Suprapubic skin (tissue), 4 donors: ENCODE measurements around the gene CTDSP2. TPM values are rescaled to one million over a fixed set of nuclear protein-coding genes. Genes with fewer than 3 reads are reported as not detected.

Experiments used
- DNase-seq, 2 donors: peaks; one replicate each; pipeline ENCODE4 v3.0.0-alpha.2; 2019; ENCODE audit warnings: low spot score in 2 of 2
- H3K27ac ChIP-seq: fragments of 200-600 bp; sonication (generic); one replicate; pipeline ENCODE4 v1.5.1; 2019
- H3K27me3 ChIP-seq: fragments of 200-600 bp; sonication (generic); one replicate; pipeline ENCODE4 v1.5.1; 2019
- H3K36me3 ChIP-seq: fragments of 200-600 bp; sonication (generic); one replicate; pipeline ENCODE4 v1.5.1; 2019
- H3K4me1 ChIP-seq: fragments of 200-600 bp; sonication (generic); one replicate; pipeline ENCODE4 v1.5.1; 2019
- H3K4me3 ChIP-seq: fragments of 200-600 bp; sonication (generic); one replicate; pipeline ENCODE4 v1.5.1; 2019; ENCODE audit warnings: mild to moderate bottlenecking
- H3K9me3 ChIP-seq: fragments of 200-600 bp; sonication (generic); one replicate; pipeline ENCODE4 v1.5.1; 2019
- EP300 ChIP-seq: sonication (generic); formaldehyde crosslinking; IDR thresholded peaks from one replicate; pipeline ENCODE4 v1.6.1; 2017; ENCODE audit warnings: antibody characterized with exemption
- POLR2A ChIP-seq, 2 donors: fragments of 450-650 bp; IDR thresholded peaks; one replicate each; pipeline ENCODE4 v1.6.1; 2017; ENCODE audit warnings: antibody characterized with exemption in 2 of 2, mild to moderate bottlenecking in 2 of 2, moderate library complexity in 2 of 2
- POLR2AphosphoS5 ChIP-seq, 3 donors: sonication (generic); formaldehyde crosslinking; IDR thresholded peaks; one replicate each; pipeline ENCODE4 v1.6.1; 2017; ENCODE audit warnings: antibody characterized with exemption in 3 of 3
- WGBS: methylation state at CpG from one replicate; pipeline ENCODE4 v1.1.5; 2018; 5-methylcytosine and 5-hydroxymethylcytosine counted together
- total RNA-seq, 4 donors: library from RNA; depleted of rRNA; stranded (reverse); fragments of >200 nt; gene quantifications; one replicate each; pipeline ENCODE4 v1.1.0, GENCODE V29; 2016
- TF ChIP-seq, protein P1 (sequence below), 2 donors: fragments of 200-600 bp in 1 of 2; fragments of 450-650 bp in 1 of 2; sonication (generic) in 1 of 2; IDR thresholded peaks; one replicate each; pipeline ENCODE4 v1.5.1; 2016 to 2019; ENCODE audit warnings: antibody characterized with exemption in 2 of 2, mild to moderate bottlenecking in 1 of 2, moderate library complexity in 1 of 2

Gene CTDSP2
- total RNA-seq, 4 donors from 2014 or later: 147 to 240 (median 215) TPM

DNA sequence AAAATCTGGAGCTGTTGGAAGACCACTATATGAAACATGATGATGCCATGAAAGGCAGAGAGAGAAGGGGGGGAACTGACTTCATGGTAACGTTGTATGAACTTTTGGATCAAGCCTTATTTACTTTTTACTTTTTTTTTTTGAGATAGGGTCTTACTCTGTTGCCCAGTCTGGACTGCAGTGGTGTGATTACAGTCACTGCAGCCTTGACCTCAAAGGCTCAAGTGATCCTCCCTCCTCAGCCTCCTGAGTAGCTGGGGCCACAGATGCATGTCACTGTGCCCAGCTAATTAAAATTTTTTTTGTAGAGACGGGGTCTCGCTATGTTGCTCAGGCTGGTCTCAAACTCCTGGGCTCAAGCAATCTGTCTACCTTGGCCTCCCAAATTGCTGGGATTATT lies 31.3 kb upstream of the CTDSP2 start:
- no peaks in the 10 kb centered on the region for H3K27me3 ChIP-seq
- H3K4me1 ChIP-seq: peaks cover 4% of the 10 kb centered on the region
- TF ChIP-seq POLR2AphosphoS5 (IDR thresholded peaks at IDR 0.05) (no peak), POLR2A (IDR thresholded peaks at IDR 0.05) (no peak), EP300 (no peak)
- TF ChIP-seq, protein P1, sequence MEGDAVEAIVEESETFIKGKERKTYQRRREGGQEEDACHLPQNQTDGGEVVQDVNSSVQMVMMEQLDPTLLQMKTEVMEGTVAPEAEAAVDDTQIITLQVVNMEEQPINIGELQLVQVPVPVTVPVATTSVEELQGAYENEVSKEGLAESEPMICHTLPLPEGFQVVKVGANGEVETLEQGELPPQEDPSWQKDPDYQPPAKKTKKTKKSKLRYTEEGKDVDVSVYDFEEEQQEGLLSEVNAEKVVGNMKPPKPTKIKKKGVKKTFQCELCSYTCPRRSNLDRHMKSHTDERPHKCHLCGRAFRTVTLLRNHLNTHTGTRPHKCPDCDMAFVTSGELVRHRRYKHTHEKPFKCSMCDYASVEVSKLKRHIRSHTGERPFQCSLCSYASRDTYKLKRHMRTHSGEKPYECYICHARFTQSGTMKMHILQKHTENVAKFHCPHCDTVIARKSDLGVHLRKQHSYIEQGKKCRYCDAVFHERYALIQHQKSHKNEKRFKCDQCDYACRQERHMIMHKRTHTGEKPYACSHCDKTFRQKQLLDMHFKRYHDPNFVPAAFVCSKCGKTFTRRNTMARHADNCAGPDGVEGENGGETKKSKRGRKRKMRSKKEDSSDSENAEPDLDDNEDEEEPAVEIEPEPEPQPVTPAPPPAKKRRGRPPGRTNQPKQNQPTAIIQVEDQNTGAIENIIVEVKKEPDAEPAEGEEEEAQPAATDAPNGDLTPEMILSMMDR (IDR thresholded peaks at IDR 0.05): no peak
- DNase-seq: no peak
- no peak overlapping the region for H3K4me3 ChIP-seq
- WGBS: 89% methylated on average over 3 of the region's 3 CpGs
- no peaks in the 10 kb centered on the region for H3K36me3 ChIP-seq
- no peak overlapping the region for H3K27ac ChIP-seq
- H3K9me3 ChIP-seq: no peaks in the 10 kb centered on the region

DNA sequence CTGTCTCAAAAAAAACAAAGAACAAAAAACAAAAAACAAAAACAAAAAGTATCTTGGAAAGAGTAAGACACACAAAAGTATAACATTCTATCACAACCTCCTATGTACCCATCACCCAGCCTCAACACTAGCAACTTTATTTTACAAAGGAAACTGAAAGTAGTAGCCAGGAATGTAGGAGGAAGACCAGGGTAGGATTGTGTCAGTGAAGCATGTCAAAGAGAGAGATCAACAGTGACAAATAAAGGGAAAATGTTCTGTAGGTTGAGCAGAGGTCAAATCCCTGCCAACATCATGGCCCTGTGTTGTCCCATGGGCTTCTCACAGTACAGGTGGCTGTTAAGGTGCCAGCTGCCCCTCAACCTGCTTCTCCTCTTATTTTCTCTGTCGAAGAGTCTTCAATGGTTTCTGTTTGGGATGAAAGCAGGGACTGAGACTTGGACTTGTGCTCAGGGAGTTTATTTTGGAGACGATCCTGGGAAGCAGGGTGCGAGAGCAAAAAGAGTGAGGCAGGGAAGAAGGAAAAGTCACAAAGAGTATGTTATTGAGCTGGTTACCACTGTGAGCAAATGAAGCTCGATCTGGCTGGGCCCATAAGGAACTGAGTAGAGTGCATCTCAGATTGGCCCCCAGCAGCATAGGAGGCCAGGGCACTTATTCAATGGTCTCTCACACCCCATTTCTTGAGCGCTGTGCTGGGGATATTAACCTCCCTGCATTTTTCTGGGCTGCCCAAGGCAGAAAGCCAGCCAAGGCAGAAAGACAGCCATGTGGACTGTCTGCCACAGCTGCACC lies 29.4 kb upstream of the CTDSP2 start:
- Histone ChIP-seq H3K27ac (no peak overlapping the region), H3K4me1 (peaks cover 4% of the 10 kb centered on the region), H3K9me3 (no peaks in the 10 kb centered on the region), H3K4me3 (no peak overlapping the region), H3K36me3 (no peaks in the 10 kb centered on the region), H3K27me3 (no peaks in the 10 kb centered on the region)
- DNase-seq: no peak
- 74% methylated on average over 5 of the region's 5 CpGs for WGBS
- no peak for TF ChIP-seq POLR2A (IDR thresholded peaks at IDR 0.05)
- TF ChIP-seq POLR2AphosphoS5 (IDR thresholded peaks at IDR 0.05): no peak
- TF ChIP-seq, protein P1 (IDR thresholded peaks at IDR 0.05): no peak

DNA sequence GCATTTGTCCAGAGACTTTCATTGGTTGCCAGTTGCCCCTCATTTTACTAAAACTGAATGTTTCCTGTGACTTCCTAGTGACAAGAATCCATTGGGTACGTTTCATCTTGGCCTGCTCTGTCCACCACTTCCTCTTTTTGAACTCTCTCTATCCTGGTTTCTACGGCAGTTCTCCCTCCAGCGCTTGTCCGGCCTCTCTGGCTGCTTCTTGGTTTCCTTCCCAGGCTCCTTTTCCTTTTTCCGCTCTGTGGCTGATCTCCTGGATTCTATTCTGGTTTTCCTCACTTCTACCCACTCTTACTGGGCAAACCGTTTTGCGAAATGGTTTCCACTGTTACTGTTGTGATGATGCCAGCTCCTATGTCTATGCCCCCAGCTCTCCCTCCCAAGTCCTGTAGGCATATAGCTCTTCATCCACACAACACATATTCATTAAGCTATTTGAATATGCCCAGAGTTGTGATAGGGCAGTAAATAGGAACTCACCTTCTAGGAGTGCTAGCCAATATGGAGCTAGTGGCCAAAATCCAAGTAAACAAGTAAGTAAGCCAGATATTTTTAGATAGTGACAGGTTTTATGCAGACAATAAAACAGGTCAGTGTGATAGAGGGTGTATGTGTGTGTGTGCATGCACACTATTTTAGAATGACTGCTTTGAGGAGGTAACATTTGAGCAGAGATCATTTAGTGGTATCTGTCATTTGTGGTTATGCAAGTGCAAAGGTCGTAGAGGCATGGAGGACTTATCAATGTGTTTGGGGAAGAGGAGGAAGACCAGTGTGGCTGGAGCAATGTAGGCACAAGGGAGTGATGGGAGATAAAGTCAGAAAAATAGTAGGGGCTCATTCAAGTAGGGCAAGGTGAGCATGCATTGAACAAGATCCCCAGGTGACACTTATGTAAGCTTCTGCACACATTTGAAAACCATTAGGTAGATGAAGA lies 27.9 kb upstream of the CTDSP2 start:
- no peak overlapping the region for H3K27ac ChIP-seq

DNA sequence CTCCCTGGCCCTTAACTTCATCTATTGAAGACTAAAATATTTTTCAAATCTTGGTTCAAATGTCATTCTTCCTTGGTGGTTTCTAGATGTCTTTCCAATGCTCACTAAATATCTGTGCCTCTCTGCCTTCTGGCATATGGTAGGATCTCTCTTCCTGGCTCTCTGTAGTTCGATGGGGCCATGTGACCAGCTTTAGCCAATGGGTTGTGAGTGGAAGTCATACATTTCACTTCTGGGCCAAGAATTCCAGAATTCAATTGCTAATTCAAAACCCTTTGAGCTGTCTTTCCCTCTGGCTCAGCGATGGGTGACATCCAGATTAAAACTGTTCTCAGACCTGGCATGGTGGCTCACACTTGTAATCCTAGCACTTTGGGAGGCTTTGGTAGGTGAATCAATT lies 25.8 kb upstream of the CTDSP2 start:
- TF ChIP-seq EP300: no peak
- TF ChIP-seq POLR2AphosphoS5 (IDR thresholded peaks at IDR 0.05): no peak
- Histone ChIP-seq H3K36me3 (no peaks in the 10 kb centered on the region), H3K4me3 (no peak overlapping the region), H3K9me3 (no peaks in the 10 kb centered on the region), H3K4me1 (peaks cover 17% of the 10 kb centered on the region), H3K27me3 (no peaks in the 10 kb centered on the region), H3K27ac (no peak overlapping the region)
- no peak for DNase-seq
- 62% methylated on average over 2 of the region's 2 CpGs for WGBS

More for the DNA sequence above, 27.9 kb upstream of the CTDSP2 start:
- no peaks in the 10 kb centered on the region for H3K9me3 ChIP-seq
- H3K4me1 ChIP-seq: peaks cover 6% of the 10 kb centered on the region
- no peak for DNase-seq
- TF ChIP-seq POLR2AphosphoS5 (IDR thresholded peaks at IDR 0.05): no peak
- TF ChIP-seq, protein P1 (IDR thresholded peaks at IDR 0.05): no peak
- TF ChIP-seq POLR2A (IDR thresholded peaks at IDR 0.05): no peak
- TF ChIP-seq EP300: no peak
- H3K36me3 ChIP-seq: no peaks in the 10 kb centered on the region
- WGBS: 79% methylated on average over 8 of the region's 8 CpGs
- H3K27me3 ChIP-seq: no peaks in the 10 kb centered on the region
- H3K4me3 ChIP-seq: no peak overlapping the region

DNA sequence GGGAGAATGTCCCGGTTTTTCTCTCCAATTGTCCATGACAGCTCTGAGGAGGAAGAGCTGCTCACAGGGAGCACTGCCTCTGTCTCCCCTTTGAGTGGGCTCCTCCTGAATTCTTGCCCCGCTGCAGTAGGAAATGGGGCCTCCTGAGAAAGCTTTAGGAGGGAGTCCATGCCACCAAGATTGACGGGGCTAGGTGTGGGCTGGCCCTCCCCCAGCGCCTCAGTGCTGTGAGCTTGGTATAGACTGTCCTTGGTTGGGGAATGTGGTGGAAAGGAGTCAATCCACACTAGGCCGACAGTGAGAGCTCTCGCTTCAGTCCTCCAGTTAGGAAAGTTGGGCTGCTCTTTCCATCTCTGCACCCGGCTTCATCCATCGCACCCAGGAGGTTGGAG lies 23.4 kb upstream of the CTDSP2 start:
- H3K27ac ChIP-seq: no peak overlapping the region
- DNase-seq: no peak
- no peak for TF ChIP-seq POLR2A (IDR thresholded peaks at IDR 0.05)
- TF ChIP-seq, protein P1 (IDR thresholded peaks at IDR 0.05): no peak
- no peak for TF ChIP-seq EP300
- TF ChIP-seq POLR2AphosphoS5 (IDR thresholded peaks at IDR 0.05): no peak
- no peaks in the 10 kb centered on the region for H3K9me3 ChIP-seq
- peaks cover 25% of the 10 kb centered on the region for H3K4me1 ChIP-seq
- no peaks in the 10 kb centered on the region for H3K27me3 ChIP-seq
- no peak overlapping the region for H3K4me3 ChIP-seq
- 91% methylated on average over 7 of the region's 8 CpGs for WGBS
- H3K36me3 ChIP-seq: no peaks in the 10 kb centered on the region
